HUES64 (cell line): Measurements from ENCODE around the gene TDO2.

Source experiments
- H3K27ac ChIP-seq: 2 replicates; pipeline ENCODE4 v1.7.0; 2013; ENCODE audit warnings: low read depth, low read length, inconsistent platforms
- H3K27me3 ChIP-seq: 2 replicates; pipeline ENCODE4 v1.6.1; 2013; ENCODE audit warnings: mild to moderate bottlenecking, low read length; ENCODE audit not compliant: insufficient read depth
- H3K36me3 ChIP-seq: 2 replicates; pipeline ENCODE4 v1.6.1; 2013; ENCODE audit warnings: mild to moderate bottlenecking, low read length; ENCODE audit not compliant: insufficient read depth
- H3K4me1 ChIP-seq: 2 replicates; pipeline ENCODE4 v1.6.1; 2013; ENCODE audit warnings: mild to moderate bottlenecking, low read length, moderate library complexity; ENCODE audit not compliant: insufficient read depth
- H3K4me3 ChIP-seq: 2 replicates; pipeline ENCODE4 v1.5.1; 2013; ENCODE audit warnings: mild to moderate bottlenecking, low read length, moderate library complexity
- H3K9ac ChIP-seq: 2 replicates; pipeline ENCODE4 v1.6.1; 2013; ENCODE audit warnings: mild to moderate bottlenecking, low read depth, low read length
- H3K9me3 ChIP-seq: 2 replicates; pipeline ENCODE4 v1.6.1; 2013; ENCODE audit warnings: low read depth, low read length; ENCODE audit not compliant: insufficient read depth
- WGBS: fragments of 150-250, 120-280 bp; methylation state at CpG from one replicate; pipeline ENCODE4 v1.1.7; 2013; ENCODE audit warnings: missing lambda C conversion rate; 5-methylcytosine and 5-hydroxymethylcytosine counted together

The TDO2 gene

DNA sequence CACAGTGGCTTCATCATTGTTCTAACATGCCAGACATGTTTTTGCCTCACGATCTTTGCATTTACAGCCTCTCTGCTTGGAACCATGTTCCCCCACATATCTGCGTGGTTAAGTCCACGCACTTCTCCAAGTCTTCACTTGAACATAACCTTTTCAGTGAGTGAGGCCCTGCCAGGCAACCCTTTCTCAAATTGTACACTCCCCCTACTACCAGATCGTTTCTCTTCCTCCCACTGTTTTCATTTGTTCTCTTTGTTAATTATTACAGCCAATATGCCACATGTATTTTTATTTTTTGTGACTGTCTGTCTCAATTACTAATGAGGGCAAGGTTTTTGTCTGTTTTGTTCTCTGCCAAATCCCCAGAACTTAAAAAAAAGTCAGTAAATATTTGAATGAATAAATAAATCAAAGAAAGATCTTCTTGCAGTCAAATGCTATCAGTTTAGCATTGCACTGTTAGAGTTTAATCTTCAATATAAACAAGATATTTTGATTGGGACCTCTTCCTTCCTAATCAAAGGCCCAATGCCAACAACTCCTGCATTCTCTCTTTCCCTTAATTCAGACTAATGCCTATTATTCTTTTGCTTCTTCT, 32.0 kb downstream of the TDO2 start:
- no peak overlapping the region for H3K9ac ChIP-seq
- H3K9me3 ChIP-seq: peaks cover 9% of the 10 kb centered on the region
- no peaks in the 10 kb centered on the region for H3K4me1 ChIP-seq
- H3K36me3 ChIP-seq: no peaks in the 10 kb centered on the region
- H3K27ac ChIP-seq: no peak overlapping the region
- H3K4me3 ChIP-seq: no peak overlapping the region
- H3K27me3 ChIP-seq: no peaks in the 10 kb centered on the region
- 91% methylated on average over 4 of the region's 4 CpGs for WGBS

GRCh38 chr4:155941085-155941790, 37.7 kb downstream of the TDO2 start:
- Histone ChIP-seq H3K36me3 (no peaks in the 10 kb centered on the region), H3K27me3 (no peaks in the 10 kb centered on the region), H3K27ac (no peak overlapping the region), H3K9ac (no peak overlapping the region), H3K4me1 (no peaks in the 10 kb centered on the region), H3K9me3 (no peaks in the 10 kb centered on the region), H3K4me3 (no peak overlapping the region)
- 93% methylated on average over 5 of the region's 6 CpGs for WGBS

DNA sequence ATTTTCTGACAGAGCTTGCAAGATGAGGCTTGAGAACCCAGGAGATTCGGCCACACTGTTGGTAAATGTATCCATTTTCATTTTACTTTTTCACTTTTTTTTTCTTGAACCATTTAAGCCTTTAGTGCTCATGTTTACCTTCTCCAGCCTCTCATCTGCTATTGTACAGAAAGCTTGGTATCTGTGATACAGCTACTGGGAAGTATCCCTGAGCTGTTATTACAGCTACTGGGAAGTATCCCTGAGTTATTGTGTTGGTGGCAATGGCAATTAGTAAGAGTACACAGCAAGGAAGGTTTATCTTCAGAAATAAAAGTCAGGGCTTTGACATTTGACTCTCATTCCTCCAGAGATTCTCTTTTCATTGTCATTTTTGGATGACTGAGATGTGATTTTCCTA, 38.3 kb downstream of the TDO2 start:
- no peak overlapping the region for H3K4me3 ChIP-seq
- H3K27ac ChIP-seq: no peak overlapping the region
- no peaks in the 10 kb centered on the region for H3K4me1 ChIP-seq
- H3K36me3 ChIP-seq: no peaks in the 10 kb centered on the region
- H3K9me3 ChIP-seq: no peaks in the 10 kb centered on the region
- no peaks in the 10 kb centered on the region for H3K27me3 ChIP-seq
- no peak overlapping the region for H3K9ac ChIP-seq
- 95% methylated on average over 1 of the region's 1 CpG for WGBS

GRCh38 chr4:155943605-155944291, 40.3 kb downstream of the TDO2 start:
- Histone ChIP-seq H3K9me3 (no peaks in the 10 kb centered on the region), H3K36me3 (no peaks in the 10 kb centered on the region), H3K27me3 (no peaks in the 10 kb centered on the region), H3K4me3 (no peak overlapping the region), H3K9ac (no peak overlapping the region), H3K4me1 (no peaks in the 10 kb centered on the region), H3K27ac (no peak overlapping the region)
- WGBS: no CpG with 5 or more reads among the region's 3 CpGs

GRCh38 chr4:155944516-155944915, 41.0 kb downstream of the TDO2 start:
- Histone ChIP-seq H3K4me3 (no peak overlapping the region), H3K36me3 (no peaks in the 10 kb centered on the region), H3K27ac (no peak overlapping the region), H3K9me3 (no peaks in the 10 kb centered on the region), H3K27me3 (no peaks in the 10 kb centered on the region), H3K9ac (no peak overlapping the region), H3K4me1 (no peaks in the 10 kb centered on the region)
- 85% methylated on average over 1 of the region's 1 CpG for WGBS

GRCh38 chr4:155946486-155946885, 43.0 kb downstream of the TDO2 start:
- H3K9me3 ChIP-seq: no peaks in the 10 kb centered on the region
- H3K27me3 ChIP-seq: no peaks in the 10 kb centered on the region
- no peaks in the 10 kb centered on the region for H3K4me1 ChIP-seq
- H3K27ac ChIP-seq: no peak overlapping the region
- no peak overlapping the region for H3K4me3 ChIP-seq
- H3K9ac ChIP-seq: no peak overlapping the region
- 99% methylated on average over 3 of the region's 4 CpGs for WGBS
- H3K36me3 ChIP-seq: no peaks in the 10 kb centered on the region

DNA sequence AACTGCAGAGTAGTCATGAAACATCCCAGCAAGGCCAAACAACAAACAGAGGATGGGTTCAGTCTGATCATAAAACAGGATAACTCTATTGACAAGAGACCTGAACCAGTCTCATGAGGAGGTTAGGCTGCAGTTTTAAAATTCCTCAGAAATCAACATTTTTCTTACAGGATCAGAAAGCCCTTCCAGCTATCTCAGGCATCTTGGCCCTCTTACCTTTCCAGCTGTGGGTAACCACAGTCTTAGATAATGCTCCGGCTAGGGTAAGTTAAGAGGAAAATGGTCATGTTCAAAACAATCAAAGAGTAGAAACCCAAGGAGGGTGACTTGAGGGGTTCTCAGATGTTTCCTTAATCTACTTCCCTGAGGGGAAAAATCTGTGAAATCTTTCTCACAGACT, 45.0 kb downstream of the TDO2 start:
- Histone ChIP-seq H3K36me3 (no peaks in the 10 kb centered on the region), H3K9ac (no peak overlapping the region), H3K4me1 (no peaks in the 10 kb centered on the region), H3K9me3 (no peaks in the 10 kb centered on the region), H3K4me3 (no peak overlapping the region), H3K27me3 (no peaks in the 10 kb centered on the region), H3K27ac (no peak overlapping the region)
- 100% methylated on average over 1 of the region's 1 CpG for WGBS

GRCh38 chr4:155950461-155950860, 47.0 kb downstream of the TDO2 start:
- no peak overlapping the region for H3K4me3 ChIP-seq
- H3K9me3 ChIP-seq: no peaks in the 10 kb centered on the region
- H3K4me1 ChIP-seq: no peaks in the 10 kb centered on the region
- H3K27me3 ChIP-seq: no peaks in the 10 kb centered on the region
- H3K9ac ChIP-seq: no peak overlapping the region
- whole genome bisulfite sequencing: 67% methylated on average over 6 of the region's 6 CpGs
- no peaks in the 10 kb centered on the region for H3K36me3 ChIP-seq
- H3K27ac ChIP-seq: no peak overlapping the region

DNA sequence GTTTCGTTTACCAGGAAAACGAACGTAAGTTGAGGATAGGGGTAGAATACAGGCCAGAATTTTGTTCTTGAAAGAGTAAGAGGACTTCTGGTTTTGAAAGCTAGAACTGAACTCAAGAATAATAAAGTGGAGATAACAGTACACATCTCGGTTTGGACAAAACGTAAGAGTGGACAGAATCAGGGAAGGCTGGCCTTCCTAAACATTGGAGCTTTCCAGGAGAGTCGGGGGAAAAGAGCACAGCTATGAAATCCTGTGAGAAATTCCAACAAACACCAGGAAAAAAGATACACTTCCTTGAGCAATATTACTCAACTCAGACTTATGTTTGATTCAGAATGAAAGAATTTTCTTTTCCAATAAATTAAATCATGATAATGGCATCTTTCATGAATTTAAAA, 49.0 kb downstream of the TDO2 start:
- no peaks in the 10 kb centered on the region for H3K9me3 ChIP-seq
- no peak overlapping the region for H3K9ac ChIP-seq
- H3K4me1 ChIP-seq: no peaks in the 10 kb centered on the region
- WGBS: 97% methylated on average over 5 of the region's 6 CpGs
- H3K4me3 ChIP-seq: no peak overlapping the region
- H3K36me3 ChIP-seq: no peaks in the 10 kb centered on the region
- no peaks in the 10 kb centered on the region for H3K27me3 ChIP-seq
- H3K27ac ChIP-seq: no peak overlapping the region

- H3K4me3 ChIP-seq: peak within 1 kb of the TSS; percentile 72
- no peaks in the 10 kb centered on the region for H3K9me3 ChIP-seq
- 5% methylated on average over 58 of the region's 58 CpGs for WGBS
- no peaks in the 10 kb centered on the region for H3K36me3 ChIP-seq
- peak within 1 kb of the TSS; percentile 88 for H3K9ac ChIP-seq
- no peaks in the 10 kb centered on the region for H3K27me3 ChIP-seq
- H3K4me1 ChIP-seq: no peaks in the 10 kb centered on the region
- H3K27ac ChIP-seq: peak within 1 kb of the TSS; percentile 50
Measured at GRCh38 chr4:155953151-155954117, 49.9 kb downstream of the TDO2 start, which contains the start of gene CTSO. TSS of gene CTSO (minus strand) at chr4:155953866. CDS start at chr4:155953847, 19 bp downstream.
